NCI-H187 treated with DMSO at 0.1 percent for 48 hours (cell line): ENCODE results near the gene CYP2A7.
"Not testable (repeated sequence)": the region's sequence is repeated elsewhere in the genome, so short reads cannot be mapped to it uniquely, and the experiment has no call there.

Experiments used
- DNase-seq: peaks from one replicate; lab custom pipeline; 2025; lab: John Stamatoyannopoulos, UW

CYP2A7 gene

GRCh38 chr19:40842997-40843652 is 38.9 kb downstream of the CYP2A7 start:
- not testable (repeated sequence) for DNase-seq

GRCh38 chr19:40842012-40842411 is 40.0 kb downstream of the CYP2A7 start:
- DNase-seq: not testable (repeated sequence)

GRCh38 chr19:40838477-40838876 is 43.6 kb downstream of the CYP2A7 start:
- DNase-seq: not testable (repeated sequence)

- no peak for DNase-seq
Measured at GRCh38 chr19:40836754-40837429, 45.1 kb downstream of the CYP2A7 start.

GRCh38 chr19:40833728-40834533 is 48.1 kb downstream of the CYP2A7 start:
- DNase-seq: not testable (repeated sequence)

GRCh38 chr19:40832431-40832790 is 49.6 kb downstream of the CYP2A7 start:
- DNase-seq: not testable (repeated sequence)

- DNase-seq: no peak
Measured at GRCh38 chr19:40831502-40832430, 50.3 kb downstream of the CYP2A7 start.

GRCh38 chr19:40830741-40831140 is 51.3 kb downstream of the CYP2A7 start:
- not testable (repeated sequence) for DNase-seq

- DNase-seq: no peak
Measured at GRCh38 chr19:40829205-40829604, 52.8 kb downstream of the CYP2A7 start.

- DNase-seq: no peak
Measured at GRCh38 chr19:40827386-40828247, 54.4 kb downstream of the CYP2A7 start.

- DNase-seq: not testable (repeated sequence)
Measured at GRCh38 chr19:40826699-40827385, 55.2 kb downstream of the CYP2A7 start.

GRCh38 chr19:40826312-40826698 is 55.7 kb downstream of the CYP2A7 start:
- not testable (repeated sequence) for DNase-seq

- not testable (repeated sequence) for DNase-seq
Measured at GRCh38 chr19:40825460-40826095, 56.5 kb downstream of the CYP2A7 start.
